Stimulated activated CD4-positive, alpha-beta T cell treated with anti-CD3 and anti-CD28 coated beads, Interleukin-2, amount 100 ng/mL, for 48 hours (primary cell): ENCODE data around the gene UBE4B.
"Not testable (repeated sequence)": the region's sequence is repeated elsewhere in the genome, so short reads cannot be mapped to it uniquely, and the experiment has no call there.

Source experiments
- DNase-seq, 2 donors: peaks; one replicate each; pipeline ENCODE4 v3.0.0-alpha.2; 2020

The UBE4B gene

DNA sequence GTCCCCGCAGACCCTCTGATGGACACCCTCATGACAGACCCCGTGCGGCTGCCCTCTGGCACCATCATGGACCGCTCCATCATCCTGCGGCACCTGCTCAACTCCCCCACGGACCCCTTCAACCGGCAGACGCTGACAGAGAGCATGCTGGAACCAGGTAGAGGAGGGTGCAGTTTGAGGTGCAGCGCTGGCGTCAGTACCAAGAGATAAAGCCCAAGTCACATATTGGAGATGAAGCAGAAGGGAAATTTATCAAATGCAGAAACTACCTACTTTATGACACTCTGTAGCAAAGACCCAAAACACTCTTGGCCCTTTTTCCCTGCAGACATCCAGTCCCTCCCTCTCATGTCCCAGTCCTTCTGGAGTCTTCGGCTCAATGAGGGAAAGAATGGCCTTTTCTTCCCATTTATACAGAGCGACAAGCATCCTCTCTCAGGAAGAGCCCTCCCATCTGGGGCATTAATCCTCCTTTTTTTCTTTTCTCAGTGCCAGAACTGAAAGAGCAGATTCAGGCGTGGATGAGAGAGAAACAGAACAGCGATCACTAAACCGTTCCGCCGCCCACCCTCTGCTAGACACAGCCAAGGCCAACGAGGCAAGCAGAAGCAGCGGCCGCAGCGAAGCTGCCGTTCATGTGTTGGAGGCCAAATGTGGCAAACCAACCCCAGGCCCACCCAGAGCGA is 146.8 kb downstream of the UBE4B start:
- DNase-seq, result no peak

DNA sequence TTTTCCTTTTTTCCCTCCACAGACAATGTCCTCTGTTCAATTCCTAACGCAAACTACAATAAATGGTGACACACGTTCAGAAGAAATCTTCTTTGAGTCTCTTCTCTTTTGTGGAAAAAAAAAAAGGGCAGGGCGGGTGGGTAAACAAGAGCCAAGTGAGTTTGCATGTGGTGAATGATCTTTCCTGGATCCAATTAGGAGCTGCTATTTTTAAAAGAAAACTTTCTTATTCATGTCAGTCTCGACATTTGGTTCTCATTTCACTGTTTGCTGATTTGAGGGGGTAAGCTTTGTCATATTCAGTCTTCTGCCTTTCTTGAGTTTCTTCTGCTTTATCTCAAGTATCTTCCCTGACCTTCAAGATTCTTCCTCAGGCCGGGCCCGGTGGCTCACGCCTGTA is 148.4 kb downstream of the UBE4B start:
- no peak for DNase-seq

DNA sequence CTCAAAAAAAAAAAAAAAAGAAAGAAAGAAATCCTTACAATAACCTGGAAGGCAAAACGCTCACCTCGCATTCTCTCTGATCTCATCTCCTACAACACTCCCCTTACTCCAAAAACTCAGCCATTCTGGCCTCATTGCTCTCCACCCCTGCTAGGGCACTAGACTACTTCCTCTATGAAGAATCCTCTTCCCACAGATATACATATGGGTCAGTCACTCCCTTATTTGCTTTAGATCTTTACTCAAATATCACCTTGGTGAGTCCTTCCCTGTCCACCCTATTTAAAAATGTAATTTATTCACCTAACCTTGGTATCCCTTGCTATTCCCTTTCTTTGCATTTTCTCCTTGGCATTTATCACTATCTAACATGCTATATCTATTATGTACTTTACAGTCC is 153.0 kb downstream of the UBE4B start:
- no peak for DNase-seq

DNA sequence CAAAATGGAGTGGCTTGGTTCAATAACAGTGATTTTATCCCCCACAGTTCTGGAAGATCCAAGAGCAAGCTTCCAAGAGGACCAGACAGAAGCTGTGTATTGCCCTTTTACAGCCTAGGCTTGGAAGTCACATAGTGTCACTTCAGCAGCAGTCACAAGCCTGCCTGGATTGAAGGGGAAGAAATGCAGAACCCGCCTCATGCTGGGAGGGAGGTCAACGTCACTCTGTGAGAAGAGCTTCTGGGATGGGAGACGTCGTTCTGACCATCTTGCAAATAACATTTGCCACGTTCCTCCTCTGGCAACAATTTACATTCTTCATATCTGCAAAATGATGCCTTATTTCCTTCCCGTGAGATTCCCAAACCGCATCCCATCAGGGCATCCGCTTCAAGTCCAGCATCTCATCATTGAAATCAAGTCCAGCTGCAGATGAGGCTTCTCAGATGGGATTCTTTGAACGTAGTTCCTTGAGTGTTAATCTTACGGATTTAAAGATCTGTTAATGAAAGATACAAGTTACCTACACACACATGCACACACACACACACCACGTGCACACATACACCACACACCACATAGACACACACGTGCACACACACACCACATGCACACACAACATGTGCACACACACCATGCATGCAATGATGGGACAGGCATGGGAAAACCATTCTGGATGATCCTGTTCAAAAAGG is 153.7 kb downstream of the UBE4B start:
- DNase-seq, result no peak

GRCh38 chr1:10187026-10187334 is 154.2 kb downstream of the UBE4B start:
- no peak for DNase-seq

DNA sequence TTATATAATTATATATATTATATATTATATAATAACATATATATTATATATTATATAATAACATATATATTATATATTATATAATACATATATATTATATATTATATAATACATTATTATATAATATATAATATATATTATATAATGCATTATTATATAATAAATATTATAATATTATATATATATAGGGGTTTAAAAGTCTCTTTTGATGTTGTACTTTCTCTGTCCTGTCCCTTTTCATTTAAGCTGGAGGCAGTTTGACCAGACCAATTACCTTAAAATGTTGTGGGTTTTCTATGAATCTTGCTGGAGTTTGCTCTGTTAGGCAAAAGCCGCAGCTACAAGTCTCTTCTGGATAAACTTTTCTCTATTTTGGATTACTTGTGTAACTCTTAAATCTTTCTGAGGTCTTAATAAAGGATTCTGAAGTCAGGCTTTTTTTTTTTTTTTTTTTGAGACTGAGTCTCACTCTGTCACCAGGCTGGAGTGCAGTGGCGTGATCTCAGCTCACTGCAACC is 155.4 kb downstream of the UBE4B start:
- no peak for DNase-seq

DNA sequence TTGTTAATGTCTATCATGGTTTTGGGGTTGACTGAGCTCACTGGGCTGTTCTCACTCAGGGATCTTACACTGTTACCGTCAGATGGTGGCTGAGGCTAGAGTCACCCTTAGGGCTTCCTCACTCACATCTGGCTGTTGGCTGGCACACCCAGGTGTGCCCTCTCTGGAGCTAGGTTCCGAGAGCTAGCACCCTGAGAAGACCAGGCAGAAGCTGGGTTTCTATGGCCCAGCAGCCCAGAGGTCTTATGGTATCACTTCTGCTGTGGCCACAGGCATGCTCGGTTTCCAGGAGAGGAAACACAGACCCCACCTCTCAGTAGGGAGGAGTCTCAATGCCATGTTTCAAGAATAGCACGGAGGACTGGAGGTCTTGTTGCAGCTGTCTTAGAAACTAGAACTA is 156.9 kb downstream of the UBE4B start:
- DNase-seq, result no peak

DNA sequence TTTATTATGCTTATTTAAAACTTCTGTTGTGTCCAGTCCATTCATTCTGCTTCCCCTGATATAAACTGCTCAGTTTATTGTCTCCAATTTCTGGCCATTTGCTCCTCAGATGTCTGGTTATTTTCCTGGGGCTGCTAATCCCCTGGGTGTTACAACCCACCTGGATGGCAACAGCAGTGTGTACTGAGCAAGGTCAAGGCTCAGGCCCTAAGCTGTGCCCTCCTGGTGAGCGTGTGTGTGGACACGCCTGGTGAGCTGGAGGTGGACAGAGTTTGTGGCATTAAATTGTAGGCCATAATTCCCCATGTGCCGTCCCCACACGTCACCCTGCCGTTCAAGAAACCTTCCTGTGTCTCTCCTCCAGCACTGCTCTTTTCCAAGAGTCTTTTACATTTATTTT is 159.5 kb downstream of the UBE4B start:
- no peak for DNase-seq

DNA sequence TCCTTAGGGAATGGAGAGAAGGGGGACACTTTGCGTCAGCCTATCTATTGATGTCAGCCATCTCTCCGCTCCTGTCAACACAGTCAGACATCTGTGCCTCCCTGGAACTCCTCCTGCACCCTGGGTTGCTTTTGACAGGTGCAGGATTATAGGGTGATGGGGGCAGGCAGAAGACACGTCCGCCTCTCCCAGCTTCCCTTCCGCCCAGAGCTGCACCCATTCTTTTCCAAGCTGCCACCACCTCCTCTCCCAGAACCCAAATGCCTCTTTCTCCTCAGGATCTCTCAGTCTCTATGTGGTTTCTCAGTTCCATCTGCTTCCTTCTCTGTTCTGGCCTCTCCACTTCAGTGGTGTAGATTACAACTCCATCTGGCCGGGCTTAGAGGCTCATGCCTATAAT is 160.5 kb downstream of the UBE4B start:
- DNase-seq, result no peak

DNA sequence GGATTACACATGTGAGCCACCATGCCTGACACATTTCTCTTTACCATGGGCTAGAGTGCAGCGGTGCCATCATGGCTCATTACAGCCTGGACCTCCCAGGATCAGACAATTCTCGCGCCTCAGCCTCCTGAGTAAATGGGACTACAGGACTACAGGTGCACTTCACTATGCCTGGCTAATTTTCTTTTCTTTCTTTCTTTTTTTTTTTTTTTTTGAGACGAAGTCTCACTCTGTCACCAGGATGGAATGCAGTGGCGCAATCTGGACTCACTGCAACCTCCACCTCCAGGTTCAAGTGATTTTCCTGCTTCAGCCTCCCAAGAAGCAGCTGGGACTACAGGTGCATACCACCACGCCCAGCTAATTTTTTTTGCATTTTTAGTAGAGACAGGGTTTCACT is 162.8 kb downstream of the UBE4B start:
- no peak for DNase-seq

DNA sequence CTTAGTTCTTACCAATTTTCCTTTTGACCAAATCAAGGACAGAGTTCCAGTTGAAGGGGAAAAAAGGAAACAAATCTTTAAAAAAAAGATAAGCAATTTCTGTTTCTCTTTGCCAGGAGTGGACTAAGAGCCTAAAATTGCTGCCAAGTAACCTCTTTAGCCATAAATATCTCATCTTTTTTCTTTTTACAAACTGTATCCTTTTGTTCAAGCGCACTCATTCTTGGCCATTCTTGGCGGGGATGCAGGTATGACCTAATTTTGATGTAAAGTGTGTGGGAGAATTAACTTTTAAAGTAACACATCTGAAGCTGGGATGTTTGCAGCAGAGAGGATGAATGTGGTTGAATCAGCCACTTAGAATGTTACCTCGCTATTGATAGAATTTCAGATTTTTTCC is 164.2 kb downstream of the UBE4B start:
- DNase-seq, result no peak

DNA sequence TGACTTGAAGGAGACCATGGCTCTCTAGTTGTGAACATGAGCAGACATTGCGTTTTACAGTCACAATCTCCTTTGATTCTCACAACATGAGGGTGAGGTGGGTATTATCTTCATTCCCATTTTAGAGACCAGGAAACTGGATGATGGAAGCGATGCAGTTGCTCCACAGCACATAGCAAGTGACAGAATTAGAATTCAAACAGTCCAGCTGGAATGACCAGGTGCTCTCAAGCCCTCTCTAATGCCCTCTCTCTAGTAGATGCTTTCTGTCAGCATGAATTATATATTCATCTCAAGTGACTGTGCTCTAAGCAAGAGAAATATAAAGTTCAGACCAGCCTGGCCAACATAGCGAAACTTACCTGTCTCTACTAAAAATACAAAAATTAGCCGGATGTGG is 167.9 kb downstream of the UBE4B start:
- no peak for DNase-seq

DNA sequence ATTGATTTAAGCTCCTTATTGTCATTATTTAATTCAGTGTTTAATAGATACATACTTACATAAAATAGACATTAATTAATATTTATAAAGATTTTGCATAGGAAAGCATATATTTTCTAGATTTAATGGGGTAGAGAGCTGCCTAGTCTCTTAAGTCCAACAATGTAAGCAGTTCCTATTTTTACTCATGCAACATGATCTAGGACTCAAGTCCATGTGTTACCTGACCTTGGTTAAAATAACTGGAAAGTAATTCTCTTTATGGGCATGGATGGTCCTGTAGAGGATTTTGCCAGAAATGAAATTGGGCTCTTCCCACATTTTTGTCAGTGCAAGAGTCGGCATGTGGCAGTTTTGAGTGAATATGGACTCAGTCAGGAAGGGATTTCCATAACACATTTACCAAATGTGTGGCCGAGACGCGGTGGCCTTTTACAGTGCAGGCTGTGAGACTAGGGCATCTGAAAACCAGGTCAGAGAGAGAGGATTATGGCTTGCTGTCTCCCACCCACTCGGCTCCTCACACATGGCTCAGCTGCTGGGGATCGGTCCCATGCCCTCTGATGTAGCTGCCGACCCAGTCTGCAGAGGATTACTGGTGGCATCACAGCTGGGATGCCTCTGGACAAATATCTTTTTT is 171.4 kb downstream of the UBE4B start:
- no peak for DNase-seq

DNA sequence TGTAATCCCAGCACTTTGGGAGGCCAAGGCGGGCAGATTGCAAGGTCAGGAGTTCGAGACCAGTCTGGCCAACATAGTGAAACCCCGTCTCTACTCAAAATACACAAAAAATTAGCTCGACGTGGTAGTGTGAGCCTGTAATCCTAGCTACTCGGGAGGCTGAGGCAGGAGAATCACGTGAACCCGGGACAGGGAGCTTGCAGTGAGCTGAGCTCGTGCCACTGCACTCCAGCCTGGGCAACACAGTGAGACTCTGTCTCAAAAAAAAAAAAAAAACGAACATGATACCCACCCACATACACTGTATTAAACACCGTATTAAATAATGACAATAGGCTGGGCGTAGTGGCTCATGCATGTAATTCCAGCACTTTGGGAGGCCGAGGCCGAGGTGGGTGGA is 172.4 kb downstream of the UBE4B start:
- not testable (repeated sequence) for DNase-seq

GRCh38 chr1:10207810-10208209 is 175.1 kb downstream of the UBE4B start:
- DNase-seq, result no peak

- DNase-seq, result no peak
These were observed 175.8 kb downstream of the UBE4B start for GRCh38 chr1:10208537-10208936.

- no peak for DNase-seq
These were observed 176.8 kb downstream of the UBE4B start for GRCh38 chr1:10209590-10209904.

- DNase-seq, result peak; percentile 94 to 96
These were observed 177.4 kb downstream of the UBE4B start, which contains the start of gene KIF1B for GRCh38 chr1:10209905-10210810. KIF1B (plus strand) TSS chr1:10210570; CDS start chr1:10232329, 21,759 bp downstream.

- DNase-seq, result peak; percentile 13 to 19
These were observed 178.4 kb downstream of the UBE4B start for GRCh38 chr1:10210841-10211804.

DNA sequence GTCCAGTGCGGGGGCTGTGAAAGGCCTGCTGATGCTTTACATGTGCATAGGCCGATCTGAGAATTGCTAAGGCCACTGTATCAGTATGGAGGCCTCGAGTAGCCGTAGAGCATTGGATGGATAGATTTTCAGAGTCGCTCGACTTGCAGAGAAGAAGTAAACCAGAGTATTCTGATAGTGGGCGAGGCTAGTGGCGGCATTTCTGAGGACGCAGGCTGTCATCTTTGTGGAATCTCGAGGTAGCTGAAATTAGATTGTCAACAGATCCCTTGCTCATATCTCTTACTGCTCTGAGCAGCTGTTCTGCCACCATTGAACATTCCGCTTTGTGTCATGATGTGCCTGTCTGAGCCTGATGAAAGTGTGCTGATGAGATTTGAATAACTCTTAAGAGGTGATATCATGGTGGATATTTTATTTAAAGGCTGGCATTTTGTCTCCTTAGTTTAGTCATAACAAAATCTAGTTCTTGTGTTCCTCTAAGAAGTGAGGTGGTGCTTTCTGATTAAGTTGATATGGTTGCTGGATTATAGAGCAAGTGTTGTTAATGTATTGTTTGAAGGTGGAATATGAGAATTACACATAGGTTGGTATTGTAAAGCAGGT is 179.2 kb downstream of the UBE4B start:
- DNase-seq, result no peak

DNA sequence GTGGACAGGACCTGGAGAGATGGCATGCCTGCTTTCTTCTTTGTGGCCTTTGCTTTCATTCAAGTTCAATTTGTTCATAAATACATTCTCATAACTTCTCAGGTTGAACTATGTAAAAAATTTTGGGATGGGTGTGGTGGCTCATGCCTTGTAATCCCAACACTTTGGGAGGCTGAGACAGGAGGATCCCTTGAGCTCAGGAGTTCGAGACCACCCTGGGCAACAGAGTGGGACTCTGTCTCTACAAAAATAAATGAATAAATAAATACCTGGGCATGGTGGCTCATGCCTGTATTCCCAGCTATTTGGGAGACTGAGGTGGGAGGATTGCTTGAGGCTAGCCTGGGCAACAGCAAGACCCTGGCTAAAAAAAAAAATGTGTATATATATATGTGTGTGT is 179.7 kb downstream of the UBE4B start:
- DNase-seq, result no peak
